Measurements from ENCODE around the gene DYRK3. TPM values are rescaled to one million over a fixed set of nuclear protein-coding genes. Genes with fewer than 3 reads are reported as not detected.

The DYRK3 gene
- polyA plus RNA-seq, 1 donor (not counting 4 experiments of a cell fraction or from before 2014, with no cell fraction given): 15.0 TPM

- Histone ChIP-seq H3K79me2 (ENCODE audit: control insufficient read depth, insufficient read depth, low read length) (peaks cover 97% of the 10 kb centered on the region), H3K4me1 (ENCODE audit: control insufficient read depth, extremely low read depth, insufficient read depth, low read length) (peaks cover 3% of the 10 kb centered on the region), H3K4me3 (ENCODE audit: control insufficient read depth in 2 of 3, extremely low read depth in 1 of 3, insufficient read depth in 2 of 3, low read depth in 1 of 3, low read length in 3 of 3) (no peak overlapping the region), H3K9ac (ENCODE audit: control insufficient read depth, extremely low read depth, insufficient read depth, low read length) (no peak overlapping the region), H3K4me2 (ENCODE audit: control insufficient read depth, extremely low read depth, insufficient read depth, low read depth, low read length) (no peak overlapping the region), H3K27me3 (ENCODE audit: control insufficient read depth, extremely low read depth, insufficient read depth, low read length) (no peaks in the 10 kb centered on the region), H4K20me1 (ENCODE audit: control insufficient read depth, extremely low read depth, insufficient read depth, low read length) (peaks cover 24% of the 10 kb centered on the region), H3K9me1 (ENCODE audit: control insufficient read depth, extremely low read depth, insufficient read depth, low read length) (no peaks in the 10 kb centered on the region), H3K9me3 (ENCODE audit: control insufficient read depth, low read depth, low read length) (no peaks in the 10 kb centered on the region), H3K27ac (ENCODE audit: control insufficient read depth, insufficient read depth, low read length) (no peak overlapping the region), H2AFZ (ENCODE audit: control insufficient read depth, low read length) (no peak overlapping the region), H3K36me3 (ENCODE audit: control insufficient read depth in 2 of 2, extremely low read depth in 1 of 2, insufficient read depth in 2 of 2, low read length in 2 of 2) (peaks cover 11% of the 10 kb centered on the region in 2 experiments)
- dilution Hi-C loops (cut with MboI; ENCODE audit: extremely low pct_ligation_motif_present, low sequenced_read_pairs): no loop called here
- FAIRE-seq (no peak), DNase-seq (ENCODE audit: low read depth, low spot score) (no peak)
- TF ChIP-seq CTCF (optimal IDR thresholded peaks at IDR 0.05 in 1 of 3, IDR thresholded peaks at IDR 0.05 in 1 of 3, conservative IDR thresholded peaks at IDR 0.05 in 1 of 3; ENCODE audit: extremely low read depth in 1 of 3, insufficient read depth in 2 of 3, low read length in 3 of 3): no peak
- TF ChIP-seq EZH2 (IDR thresholded peaks at IDR 0.05; ENCODE audit: low read length): no peak
Measured at GRCh38 chr1:206696812-206697585, 61.7 kb downstream of the DYRK3 start.

- FAIRE-seq: no peak
- no peak for TF ChIP-seq CTCF (optimal IDR thresholded peaks at IDR 0.05 in 1 of 3, IDR thresholded peaks at IDR 0.05 in 1 of 3, conservative IDR thresholded peaks at IDR 0.05 in 1 of 3; ENCODE audit: extremely low read depth in 1 of 3, insufficient read depth in 2 of 3, low read length in 3 of 3)
- TF ChIP-seq EZH2 (IDR thresholded peaks at IDR 0.05; ENCODE audit: low read length): no peak
- Histone ChIP-seq H3K9me3 (ENCODE audit: control insufficient read depth, low read depth, low read length) (no peaks in the 10 kb centered on the region), H2AFZ (ENCODE audit: control insufficient read depth, low read length) (no peak overlapping the region), H3K9ac (ENCODE audit: control insufficient read depth, extremely low read depth, insufficient read depth, low read length) (no peak overlapping the region), H3K4me3 (ENCODE audit: control insufficient read depth in 2 of 3, extremely low read depth in 1 of 3, insufficient read depth in 2 of 3, low read depth in 1 of 3, low read length in 3 of 3) (no peak overlapping the region), H3K36me3 (ENCODE audit: control insufficient read depth in 2 of 2, extremely low read depth in 1 of 2, insufficient read depth in 2 of 2, low read length in 2 of 2) (peaks cover 10 to 11% of the 10 kb centered on the region in 2 experiments), H4K20me1 (ENCODE audit: control insufficient read depth, extremely low read depth, insufficient read depth, low read length) (peaks cover 23% of the 10 kb centered on the region), H3K79me2 (ENCODE audit: control insufficient read depth, insufficient read depth, low read length) (peaks cover 97% of the 10 kb centered on the region), H3K27ac (ENCODE audit: control insufficient read depth, insufficient read depth, low read length) (no peak overlapping the region), H3K4me1 (ENCODE audit: control insufficient read depth, extremely low read depth, insufficient read depth, low read length) (peaks cover 10% of the 10 kb centered on the region), H3K9me1 (ENCODE audit: control insufficient read depth, extremely low read depth, insufficient read depth, low read length) (no peaks in the 10 kb centered on the region), H3K27me3 (ENCODE audit: control insufficient read depth, extremely low read depth, insufficient read depth, low read length) (no peaks in the 10 kb centered on the region), H3K4me2 (ENCODE audit: control insufficient read depth, extremely low read depth, insufficient read depth, low read depth, low read length) (no peak overlapping the region)
- dilution Hi-C loops (cut with MboI; ENCODE audit: extremely low pct_ligation_motif_present, low sequenced_read_pairs): no loop called here
- no peak for DNase-seq (ENCODE audit: low read depth, low spot score)
Measured at GRCh38 chr1:206698011-206698410, 62.7 kb downstream of the DYRK3 start.

Other genes with a start within 250 kb of the DYRK3 start
- 8.2 to 10.5 TPM (median 8.9 TPM) in 3 replicates for gene IKBKE, start 165.1 kb upstream of the DYRK3 start, polyA plus RNA-seq
- 2.1 to 2.5 TPM (median 2.4 TPM) in 3 replicates for gene RASSF5, start 128.0 kb upstream of the DYRK3 start, polyA plus RNA-seq
- 59.9 to 66.4 TPM (median 60.6 TPM) in 3 replicates for gene EIF2D, start 23.1 kb upstream of the DYRK3 start, polyA plus RNA-seq
- gene MAPKAPK2, start 49.4 kb downstream of the DYRK3 start, polyA plus RNA-seq: 41.5 to 67.0 TPM (median 42.1 TPM) in 3 replicates
- gene IL19, start 135.2 kb downstream of the DYRK3 start, polyA plus RNA-seq: not detected in 3 replicates
- not detected in 3 replicates for gene IL10, start 137.0 kb downstream of the DYRK3 start, polyA plus RNA-seq
- 0.67 to 5.6 TPM (median 4.7 TPM) in 3 replicates for gene IL20, start 230.1 kb downstream of the DYRK3 start, polyA plus RNA-seq

Measured in keratinocyte (primary cell).